KMS-11 (cell line): ENCODE results near the gene INPP5B.

ENCODE experiments used
- H2AFZ ChIP-seq: fragments of 200-600 bp; sonication (generic); 2 replicates; pipeline ENCODE4 v1.6.1; 2016; ENCODE audit warnings: antibody characterized with exemption, mixed run types, low read depth
- H3K27ac ChIP-seq: fragments of 200-600 bp; sonication (generic); 2 replicates; pipeline ENCODE4 v1.6.1; 2016; ENCODE audit warnings: mild to moderate bottlenecking, mixed run types
- H3K27me3 ChIP-seq: fragments of 200-600 bp; sonication (generic); 2 replicates; pipeline ENCODE4 v1.6.1; 2017; ENCODE audit warnings: mild to moderate bottlenecking, low read depth, mixed run types, moderate library complexity; ENCODE audit not compliant: insufficient read depth
- H3K36me3 ChIP-seq: fragments of 200-600 bp; sonication (generic); 2 replicates; pipeline ENCODE4 v1.6.1; 2017; ENCODE audit warnings: mild to moderate bottlenecking, mixed run types; ENCODE audit not compliant: insufficient read depth
- H3K4me1 ChIP-seq: fragments of 200-600 bp; sonication (generic); 2 replicates; pipeline ENCODE4 v1.6.1; 2016; ENCODE audit warnings: mild to moderate bottlenecking, low read depth, mixed run types; ENCODE audit not compliant: poor library complexity, severe bottlenecking
- H3K4me2 ChIP-seq: fragments of 200-600 bp; sonication (generic); 2 replicates; pipeline ENCODE4 v1.7.0; 2016; ENCODE audit warnings: mild to moderate bottlenecking, mixed run types
- H3K4me3 ChIP-seq: fragments of 200-600 bp; sonication (generic); IDR thresholded peaks from 2 replicates; pipeline ENCODE4 v1.6.1; 2017; ENCODE audit warnings: low read depth, low read length, mixed read lengths; ENCODE audit not compliant: insufficient read depth
- H3K79me2 ChIP-seq: fragments of 200-600 bp; sonication (generic); 2 replicates; pipeline ENCODE4 v1.6.1; 2016; ENCODE audit warnings: low read depth, mixed run types; ENCODE audit not compliant: insufficient read depth
- H3K9ac ChIP-seq: fragments of 200-600 bp; sonication (generic); 2 replicates; pipeline ENCODE4 v1.6.1; 2016; ENCODE audit warnings: mild to moderate bottlenecking, mixed run types
- H4K20me1 ChIP-seq: fragments of 200-600 bp; sonication (generic); 2 replicates; pipeline ENCODE4 v1.6.1; 2016; ENCODE audit warnings: mild to moderate bottlenecking, mixed run types; ENCODE audit not compliant: insufficient read depth
- TF ChIP-seq, protein P1 (sequence below): fragments of 200-600 bp; sonication (generic); conservative IDR thresholded peaks from 2 replicates; pipeline ENCODE4 v1.6.1; 2017; ENCODE audit warnings: low read depth, mild to moderate bottlenecking, antibody characterized with exemption, low read length, moderate library complexity, mixed read lengths

Gene INPP5B

DNA sequence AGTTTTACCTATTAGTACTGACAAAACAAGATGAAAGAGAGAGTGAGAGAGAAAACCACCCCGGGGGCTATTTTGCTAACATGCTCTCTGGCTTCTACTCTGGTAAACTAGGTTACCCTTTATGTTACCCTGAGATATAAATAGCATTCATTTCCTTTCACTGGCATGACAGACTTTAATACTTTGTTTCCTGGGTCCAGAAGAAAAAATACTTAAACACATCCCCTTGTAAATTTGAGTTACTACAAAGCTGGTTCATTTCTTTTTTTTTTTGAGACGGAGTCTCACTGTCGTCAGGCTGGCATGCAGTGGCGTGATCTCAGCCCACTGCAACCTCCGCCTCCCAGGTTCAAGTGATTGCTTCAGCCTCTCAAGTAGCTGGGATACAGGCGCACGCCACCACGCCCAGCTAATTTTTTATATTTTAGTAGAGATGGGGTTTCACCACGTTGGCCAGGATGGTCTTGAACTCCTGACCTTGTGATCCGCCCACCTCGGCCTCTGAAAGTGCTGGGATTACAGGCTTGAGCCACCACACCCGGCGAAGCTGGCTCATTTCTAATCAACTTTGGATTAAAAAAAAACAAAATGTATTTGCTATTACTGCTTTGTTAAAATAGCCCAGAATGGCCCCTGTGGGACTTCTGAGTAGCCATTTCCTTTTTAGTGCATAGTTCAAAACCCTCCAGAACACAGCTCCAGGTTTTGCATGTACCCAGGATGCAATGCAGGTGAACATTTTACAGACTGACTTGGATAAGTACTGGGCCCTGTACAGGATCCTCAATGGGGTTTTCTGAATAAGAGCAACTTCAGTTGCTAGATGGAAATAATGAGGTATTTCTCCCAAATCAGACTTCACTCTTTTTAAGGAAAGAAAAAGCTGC, 20.6 kb downstream of the INPP5B start:
- Histone ChIP-seq H3K4me1 (peaks cover 27% of the 10 kb centered on the region), H3K4me2 (no peak overlapping the region), H4K20me1 (no peaks in the 10 kb centered on the region), H3K27ac (no peak overlapping the region), H3K4me3 (no peak overlapping the region), H3K79me2 (peaks cover 18% of the 10 kb centered on the region; the same call in 1 of the 2 replicates), H3K36me3 (no peaks in the 10 kb centered on the region), H3K9ac (no peak overlapping the region), H3K27me3 (no peaks in the 10 kb centered on the region), H2AFZ (no peak overlapping the region)
- TF ChIP-seq, protein P1, sequence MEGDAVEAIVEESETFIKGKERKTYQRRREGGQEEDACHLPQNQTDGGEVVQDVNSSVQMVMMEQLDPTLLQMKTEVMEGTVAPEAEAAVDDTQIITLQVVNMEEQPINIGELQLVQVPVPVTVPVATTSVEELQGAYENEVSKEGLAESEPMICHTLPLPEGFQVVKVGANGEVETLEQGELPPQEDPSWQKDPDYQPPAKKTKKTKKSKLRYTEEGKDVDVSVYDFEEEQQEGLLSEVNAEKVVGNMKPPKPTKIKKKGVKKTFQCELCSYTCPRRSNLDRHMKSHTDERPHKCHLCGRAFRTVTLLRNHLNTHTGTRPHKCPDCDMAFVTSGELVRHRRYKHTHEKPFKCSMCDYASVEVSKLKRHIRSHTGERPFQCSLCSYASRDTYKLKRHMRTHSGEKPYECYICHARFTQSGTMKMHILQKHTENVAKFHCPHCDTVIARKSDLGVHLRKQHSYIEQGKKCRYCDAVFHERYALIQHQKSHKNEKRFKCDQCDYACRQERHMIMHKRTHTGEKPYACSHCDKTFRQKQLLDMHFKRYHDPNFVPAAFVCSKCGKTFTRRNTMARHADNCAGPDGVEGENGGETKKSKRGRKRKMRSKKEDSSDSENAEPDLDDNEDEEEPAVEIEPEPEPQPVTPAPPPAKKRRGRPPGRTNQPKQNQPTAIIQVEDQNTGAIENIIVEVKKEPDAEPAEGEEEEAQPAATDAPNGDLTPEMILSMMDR = no peak

DNA sequence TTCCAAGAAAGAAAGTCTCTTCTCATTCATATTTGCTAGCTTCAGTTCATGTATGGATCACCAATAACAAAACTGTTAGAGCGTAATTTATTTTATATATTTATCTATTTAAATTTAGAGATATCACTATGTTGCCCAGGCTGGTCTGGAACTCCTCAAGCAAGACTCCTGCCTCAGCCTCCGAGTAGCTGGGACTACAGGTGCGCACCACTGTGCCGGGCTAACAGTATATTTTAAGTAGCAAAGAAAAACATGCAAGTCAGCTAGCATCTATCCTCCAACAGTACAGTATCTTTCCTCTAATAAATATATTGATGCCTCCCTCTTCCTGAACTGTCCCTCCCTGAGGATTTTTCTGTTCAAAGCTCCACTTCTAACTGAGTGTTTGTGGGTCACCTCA, 21.5 kb downstream of the INPP5B start:
- Histone ChIP-seq H3K79me2 (peaks cover 10% of the 10 kb centered on the region; the same call in 1 of the 2 replicates), H3K4me2 (no peak overlapping the region; the same call in 1 of the 2 replicates), H3K27me3 (no peaks in the 10 kb centered on the region), H3K27ac (no peak overlapping the region), H3K4me1 (peaks cover 19% of the 10 kb centered on the region), H2AFZ (no peak overlapping the region), H3K4me3 (no peak overlapping the region), H3K9ac (no peak overlapping the region), H4K20me1 (no peaks in the 10 kb centered on the region), H3K36me3 (no peaks in the 10 kb centered on the region)
- TF ChIP-seq, protein P1 = no peak

DNA sequence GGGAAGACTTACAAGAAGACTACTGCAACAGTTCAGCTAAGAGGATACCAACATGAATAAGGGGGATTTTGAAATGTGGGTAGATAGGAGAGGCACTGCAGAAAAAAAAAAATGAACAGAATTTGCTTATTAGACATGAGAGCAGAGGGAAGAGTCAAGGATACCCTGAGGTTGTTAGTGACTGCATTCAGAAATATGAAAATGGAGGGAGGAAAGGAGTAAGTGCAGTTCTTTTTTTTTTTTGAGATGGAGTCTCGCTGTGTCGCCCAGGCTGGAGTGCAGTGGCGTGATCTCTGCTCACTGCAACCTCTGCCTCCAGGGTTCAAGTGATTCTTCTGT, 23.3 kb downstream of the INPP5B start:
- no peak overlapping the region for H3K4me2 ChIP-seq

DNA sequence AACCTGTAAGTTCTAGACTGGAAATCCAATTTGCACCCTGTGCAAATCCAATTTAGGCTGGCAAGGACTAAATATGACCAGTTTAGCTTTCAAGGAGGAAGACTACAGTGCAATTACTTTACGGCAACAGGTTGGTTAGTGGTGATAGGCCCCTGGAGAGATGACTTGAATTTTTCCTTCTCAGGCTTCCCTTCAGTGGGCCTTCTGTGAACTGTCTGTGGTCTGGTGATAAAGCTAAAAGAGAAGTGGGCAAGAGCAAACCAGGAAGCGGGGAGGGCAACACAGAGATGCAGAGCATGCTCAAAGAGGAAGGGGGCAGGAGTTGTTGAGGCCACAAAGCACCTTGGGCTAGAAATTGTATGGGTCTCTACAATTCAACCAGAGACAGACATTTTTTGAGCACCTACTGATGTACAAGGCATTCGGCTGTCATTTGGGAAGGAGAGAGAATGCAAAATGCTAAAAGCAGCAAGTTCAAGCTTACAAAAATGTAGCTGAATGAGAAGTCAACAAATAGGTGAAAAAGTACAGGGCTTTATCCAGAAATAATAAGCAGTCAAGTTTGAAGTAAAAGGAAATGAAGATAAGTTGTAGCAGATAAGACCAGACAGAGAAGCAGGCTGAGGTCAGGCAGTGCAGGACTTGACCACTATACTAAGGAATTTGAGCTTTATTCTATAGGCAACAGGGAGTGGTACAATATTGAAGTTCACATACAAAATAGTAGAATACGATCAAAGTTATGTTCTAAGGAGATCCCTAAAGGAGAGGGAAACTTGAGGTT, 23.9 kb downstream of the INPP5B start:
- Histone ChIP-seq H3K4me2 (no peak overlapping the region), H3K79me2 (no peaks in the 10 kb centered on the region; the same call in 1 of the 2 replicates)

More for the DNA sequence above, 23.3 kb downstream of the INPP5B start:
- H3K4me1 ChIP-seq = peaks cover 19% of the 10 kb centered on the region
- H3K36me3 ChIP-seq = no peaks in the 10 kb centered on the region
- H3K79me2 ChIP-seq = no peaks in the 10 kb centered on the region; the same call in 1 of the 2 replicates
- H2AFZ ChIP-seq = no peak overlapping the region
- H3K9ac ChIP-seq = no peak overlapping the region
- no peaks in the 10 kb centered on the region for H4K20me1 ChIP-seq
- H3K27me3 ChIP-seq = no peaks in the 10 kb centered on the region
- no peak overlapping the region for H3K4me3 ChIP-seq
- TF ChIP-seq, protein P1 = no peak
- H3K27ac ChIP-seq = no peak overlapping the region

More for the DNA sequence above, 23.9 kb downstream of the INPP5B start:
- Histone ChIP-seq H3K27ac (no peak overlapping the region), H3K4me1 (peaks cover 19% of the 10 kb centered on the region), H2AFZ (no peak overlapping the region), H3K4me3 (no peak overlapping the region), H4K20me1 (no peaks in the 10 kb centered on the region), H3K27me3 (no peaks in the 10 kb centered on the region), H3K9ac (no peak overlapping the region), H3K36me3 (no peaks in the 10 kb centered on the region)
- TF ChIP-seq, protein P1 = no peak
